HepG2 (cell line): ENCODE results near the gene ARMC2. TPM values are rescaled to one million over a fixed set of nuclear protein-coding genes. Genes with fewer than 3 reads are reported as not detected.
A peak's percentile ranks its signal among the peaks of the same experiment; 100 is the strongest.

Experiments
- ATF5 ChIP-seq: sonication (generic); formaldehyde crosslinking; IDR thresholded peaks from 2 replicates; pipeline ENCODE4 v1.4.0; 2020; ENCODE audit warnings: mild to moderate bottlenecking, low read depth, missing genetic modification reagents
- HES4 ChIP-seq: sonication (generic); formaldehyde crosslinking; IDR thresholded peaks from 2 replicates; pipeline ENCODE4 v1.9.0; 2021; ENCODE audit warnings: mild to moderate bottlenecking, missing genetic modification reagents, borderline replicate concordance
- IKZF5 ChIP-seq: IDR thresholded peaks from 2 replicates; pipeline ENCODE4 v1.6.1; 2018; ENCODE audit warnings: missing genetic modification reagents, mild to moderate bottlenecking, missing compliant biosample characterization
- IRF2 ChIP-seq: IDR thresholded peaks from 2 replicates; pipeline ENCODE4 v1.6.1; 2018; ENCODE audit warnings: missing genetic modification reagents, missing compliant biosample characterization
- KDM2A ChIP-seq: sonication (generic); formaldehyde crosslinking; IDR thresholded peaks from 2 replicates; pipeline ENCODE4 v1.4.0; 2020; ENCODE audit warnings: low read depth, missing genetic modification reagents, borderline replicate concordance
- MTF2 ChIP-seq: sonication (generic); formaldehyde crosslinking; IDR thresholded peaks from 2 replicates; pipeline ENCODE4 v1.5.0; 2020; ENCODE audit warnings: missing genetic modification reagents, borderline replicate concordance
- NR3C1 ChIP-seq: sonication (generic); formaldehyde crosslinking; IDR thresholded peaks from 2 replicates; pipeline ENCODE4 v1.4.0; 2020; ENCODE audit warnings: missing genetic modification reagents
- SMAD1 ChIP-seq: sonication (generic); formaldehyde crosslinking; IDR thresholded peaks from 2 replicates; pipeline ENCODE4 v1.4.0; 2020; ENCODE audit warnings: missing genetic modification reagents, low read depth, mild to moderate bottlenecking, borderline replicate concordance
- TFAP4 ChIP-seq: sonication (generic); IDR thresholded peaks from 2 replicates; pipeline ENCODE4 v1.6.1; 2016; ENCODE audit warnings: low read depth, borderline replicate concordance
- ZMYM4 ChIP-seq: sonication (generic); formaldehyde crosslinking; IDR thresholded peaks from 2 replicates; pipeline ENCODE4 v1.8.1; 2023; ENCODE audit warnings: mild to moderate bottlenecking, missing genetic modification reagents
- ZNF101 ChIP-seq: sonication (generic); formaldehyde crosslinking; IDR thresholded peaks from 2 replicates; pipeline ENCODE4 v1.4.0; 2020; ENCODE audit warnings: mild to moderate bottlenecking, low read depth, missing genetic modification reagents, borderline replicate concordance
- ZNF570 ChIP-seq: sonication (generic); formaldehyde crosslinking; IDR thresholded peaks from 2 replicates; pipeline ENCODE4 v1.4.0; 2020; ENCODE audit warnings: mild to moderate bottlenecking, missing genetic modification reagents, borderline replicate concordance
- polyA plus RNA-seq, 8 experiments: library from polyadenylated mRNA; depleted of rRNA in 3 of 8; stranded (reverse) in 7 of 8; unstranded in 1 of 8; fragments of >200 nt; fragmentation: Illumina TruSeq in 4 of 8; extraction: Trizol in 4 of 8; gene quantifications; 2 replicates each; pipeline versions ENCODE4 v1.2.1 to v1.2.3, GENCODE V29; 2011 to 2016; ENCODE audit warnings: low read depth in 4 of 8, missing spikeins in 1 of 8, mixed read lengths in 1 of 8; ENCODE audit not compliant: insufficient read depth in 1 of 8
- total RNA-seq, 5 experiments: library from RNA; depleted of rRNA; stranded (reverse); fragments of >200 nt; fragmentation: Illumina TruSeq; extraction: Trizol; gene quantifications; 2 replicates each; pipeline ENCODE4 v1.2.3, GENCODE V29; 2016; ENCODE audit warnings: low read depth in 1 of 5
- TF ChIP-seq, protein P1 (sequence below): sonication (generic); formaldehyde crosslinking; IDR thresholded peaks from 2 replicates; pipeline ENCODE4 v1.5.1; 2020; ENCODE audit warnings: missing genetic modification reagents, mild to moderate bottlenecking, borderline replicate concordance
- TF ChIP-seq, protein P2 (sequence below): sonication (generic); formaldehyde crosslinking; IDR thresholded peaks from 2 replicates; pipeline ENCODE4 v1.4.0; 2020; ENCODE audit warnings: missing genetic modification reagents
- TF ChIP-seq, protein P3 (sequence below), 2 experiments: sonication (generic) in 1 of 2; formaldehyde crosslinking in 1 of 2; IDR thresholded peaks; 2 replicates each; pipeline versions ENCODE4 v1.5.1 to v1.6.1; 2011 to 2020; ENCODE audit warnings: borderline replicate concordance in 1 of 2, low read depth in 1 of 2, low read length in 1 of 2, mild to moderate bottlenecking in 1 of 2, missing genetic modification reagents in 1 of 2, moderate library complexity in 1 of 2

ARMC2 gene
- total and polyA plus RNA-seq, 2 of the 13 experiments (the other 11 are each of a cell fraction or from before 2014, with no cell fraction given), result 1.4 to 3.2 TPM

- TF ChIP-seq MTF2 (no peak), ATF5 (no peak), ZMYM4 (CRISPR knock-in tag) (peak; percentile 62), ZNF570 (CRISPR knock-in tag) (no peak), IRF2 (0 out of 2 replicates have a peak, but pooled peaks have one; percentile 30), TFAP4 (peak; percentile 52; the same call in 1 of the 2 replicates), ZNF101 (no peak), NR3C1 (CRISPR knock-in tag) (no peak), KDM2A (CRISPR knock-in tag) (peak; percentile 48; the same call in 1 of the 2 replicates), SMAD1 (CRISPR knock-in tag) (no peak), HES4 (CRISPR knock-in tag) (no peak), IKZF5 (CRISPR knock-in tag) (0 out of 2 replicates have a peak, but pooled peaks have one; percentile 20)
- TF ChIP-seq, protein P1, sequence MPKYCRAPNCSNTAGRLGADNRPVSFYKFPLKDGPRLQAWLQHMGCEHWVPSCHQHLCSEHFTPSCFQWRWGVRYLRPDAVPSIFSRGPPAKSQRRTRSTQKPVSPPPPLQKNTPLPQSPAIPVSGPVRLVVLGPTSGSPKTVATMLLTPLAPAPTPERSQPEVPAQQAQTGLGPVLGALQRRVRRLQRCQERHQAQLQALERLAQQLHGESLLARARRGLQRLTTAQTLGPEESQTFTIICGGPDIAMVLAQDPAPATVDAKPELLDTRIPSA, result no peak
- TF ChIP-seq, protein P2, sequence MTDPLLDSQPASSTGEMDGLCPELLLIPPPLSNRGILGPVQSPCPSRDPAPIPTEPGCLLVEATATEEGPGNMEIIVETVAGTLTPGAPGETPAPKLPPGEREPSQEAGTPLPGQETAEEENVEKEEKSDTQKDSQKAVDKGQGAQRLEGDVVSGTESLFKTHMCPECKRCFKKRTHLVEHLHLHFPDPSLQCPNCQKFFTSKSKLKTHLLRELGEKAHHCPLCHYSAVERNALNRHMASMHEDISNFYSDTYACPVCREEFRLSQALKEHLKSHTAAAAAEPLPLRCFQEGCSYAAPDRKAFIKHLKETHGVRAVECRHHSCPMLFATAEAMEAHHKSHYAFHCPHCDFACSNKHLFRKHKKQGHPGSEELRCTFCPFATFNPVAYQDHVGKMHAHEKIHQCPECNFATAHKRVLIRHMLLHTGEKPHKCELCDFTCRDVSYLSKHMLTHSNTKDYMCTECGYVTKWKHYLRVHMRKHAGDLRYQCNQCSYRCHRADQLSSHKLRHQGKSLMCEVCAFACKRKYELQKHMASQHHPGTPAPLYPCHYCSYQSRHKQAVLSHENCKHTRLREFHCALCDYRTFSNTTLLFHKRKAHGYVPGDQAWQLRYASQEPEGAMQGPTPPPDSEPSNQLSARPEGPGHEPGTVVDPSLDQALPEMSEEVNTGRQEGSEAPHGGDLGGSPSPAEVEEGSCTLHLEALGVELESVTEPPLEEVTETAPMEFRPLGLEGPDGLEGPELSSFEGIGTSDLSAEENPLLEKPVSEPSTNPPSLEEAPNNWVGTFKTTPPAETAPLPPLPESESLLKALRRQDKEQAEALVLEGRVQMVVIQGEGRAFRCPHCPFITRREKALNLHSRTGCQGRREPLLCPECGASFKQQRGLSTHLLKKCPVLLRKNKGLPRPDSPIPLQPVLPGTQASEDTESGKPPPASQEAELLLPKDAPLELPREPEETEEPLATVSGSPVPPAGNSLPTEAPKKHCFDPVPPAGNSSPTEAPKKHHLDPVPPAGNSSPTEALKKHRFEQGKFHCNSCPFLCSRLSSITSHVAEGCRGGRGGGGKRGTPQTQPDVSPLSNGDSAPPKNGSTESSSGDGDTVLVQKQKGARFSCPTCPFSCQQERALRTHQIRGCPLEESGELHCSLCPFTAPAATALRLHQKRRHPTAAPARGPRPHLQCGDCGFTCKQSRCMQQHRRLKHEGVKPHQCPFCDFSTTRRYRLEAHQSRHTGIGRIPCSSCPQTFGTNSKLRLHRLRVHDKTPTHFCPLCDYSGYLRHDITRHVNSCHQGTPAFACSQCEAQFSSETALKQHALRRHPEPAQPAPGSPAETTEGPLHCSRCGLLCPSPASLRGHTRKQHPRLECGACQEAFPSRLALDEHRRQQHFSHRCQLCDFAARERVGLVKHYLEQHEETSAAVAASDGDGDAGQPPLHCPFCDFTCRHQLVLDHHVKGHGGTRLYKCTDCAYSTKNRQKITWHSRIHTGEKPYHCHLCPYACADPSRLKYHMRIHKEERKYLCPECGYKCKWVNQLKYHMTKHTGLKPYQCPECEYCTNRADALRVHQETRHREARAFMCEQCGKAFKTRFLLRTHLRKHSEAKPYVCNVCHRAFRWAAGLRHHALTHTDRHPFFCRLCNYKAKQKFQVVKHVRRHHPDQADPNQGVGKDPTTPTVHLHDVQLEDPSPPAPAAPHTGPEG (CRISPR knock-in tag), result no peak
- TF ChIP-seq, protein P3, sequence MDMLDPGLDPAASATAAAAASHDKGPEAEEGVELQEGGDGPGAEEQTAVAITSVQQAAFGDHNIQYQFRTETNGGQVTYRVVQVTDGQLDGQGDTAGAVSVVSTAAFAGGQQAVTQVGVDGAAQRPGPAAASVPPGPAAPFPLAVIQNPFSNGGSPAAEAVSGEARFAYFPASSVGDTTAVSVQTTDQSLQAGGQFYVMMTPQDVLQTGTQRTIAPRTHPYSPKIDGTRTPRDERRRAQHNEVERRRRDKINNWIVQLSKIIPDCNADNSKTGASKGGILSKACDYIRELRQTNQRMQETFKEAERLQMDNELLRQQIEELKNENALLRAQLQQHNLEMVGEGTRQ (IDR thresholded peaks at IDR 0.05; ENCODE audit: low read depth, low read length), result peak; percentile 13; the same call in 1 of the 2 replicates
- TF ChIP-seq, protein P3 (CRISPR knock-in tag; IDR thresholded peaks at IDR 0.05; ENCODE audit: borderline replicate concordance), result peak; percentile 42; the same call in 1 of the 2 replicates
Observed at GRCh38 chr6:108850669-108851465, 2.6 kb downstream of the ARMC2 start (continued).
